Measurements from ENCODE around the gene BIRC5. TPM values are rescaled to one million over a fixed set of nuclear protein-coding genes. Genes with fewer than 3 reads are reported as not detected.

Gene BIRC5
- total RNA-seq, 1 donor from 2014 or later, result 2.7 TPM

DNA sequence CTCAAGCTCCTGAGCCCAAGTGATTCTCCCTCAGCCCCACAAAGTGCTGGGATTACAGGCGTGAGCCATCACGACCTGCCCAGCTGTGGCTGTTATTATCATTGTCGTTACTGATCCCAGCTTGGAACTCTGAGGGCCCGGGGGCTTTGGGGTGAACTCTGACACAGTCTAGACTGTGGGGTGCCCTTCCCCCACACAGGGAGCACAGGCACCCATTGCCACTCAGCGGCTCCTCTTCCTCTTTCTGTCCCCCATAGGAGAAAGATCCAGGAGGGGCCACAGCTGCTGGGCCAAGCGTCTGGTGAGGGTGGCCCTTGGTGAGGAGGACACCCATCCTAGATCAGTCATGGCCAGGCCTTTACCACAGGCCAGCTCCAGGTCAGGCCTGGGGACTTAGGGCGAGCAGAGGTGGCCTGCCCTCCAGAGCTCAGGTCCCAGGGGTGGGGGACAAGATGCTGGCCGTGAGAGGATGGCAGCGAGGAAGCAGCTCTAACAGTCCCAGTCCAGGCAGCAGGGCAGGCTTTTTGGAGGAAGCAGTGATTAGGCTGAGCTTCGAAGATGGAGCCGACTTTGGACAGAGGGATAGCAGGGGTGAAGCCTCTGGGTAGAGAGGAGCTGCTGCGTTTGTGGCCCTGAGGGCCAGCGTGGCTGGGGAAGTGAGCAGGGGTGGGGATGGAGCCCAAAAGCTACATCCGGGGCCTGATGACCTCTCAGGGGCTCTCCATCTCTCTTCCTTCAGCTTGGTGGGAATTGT, 42.1 kb downstream of the BIRC5 start:
- DNase-seq (ENCODE audit: low spot score), result no peak

GRCh38 chr17:78256707-78257591, 42.9 kb downstream of the BIRC5 start:
- DNase-seq (ENCODE audit: low spot score), result no peak

GRCh38 chr17:78257810-78258322, 43.8 kb downstream of the BIRC5 start:
- no peak for DNase-seq (ENCODE audit: low spot score)

GRCh38 chr17:78258323-78259191, 44.5 kb downstream of the BIRC5 start:
- peak; percentile 46 for DNase-seq (ENCODE audit: low spot score)

GRCh38 chr17:78259192-78259554, 45.1 kb downstream of the BIRC5 start:
- DNase-seq (ENCODE audit: low spot score), result no peak

- peak; percentile 44 for DNase-seq (ENCODE audit: low spot score)
Measured at GRCh38 chr17:78263063-78263735, 49.1 kb downstream of the BIRC5 start.

DNA sequence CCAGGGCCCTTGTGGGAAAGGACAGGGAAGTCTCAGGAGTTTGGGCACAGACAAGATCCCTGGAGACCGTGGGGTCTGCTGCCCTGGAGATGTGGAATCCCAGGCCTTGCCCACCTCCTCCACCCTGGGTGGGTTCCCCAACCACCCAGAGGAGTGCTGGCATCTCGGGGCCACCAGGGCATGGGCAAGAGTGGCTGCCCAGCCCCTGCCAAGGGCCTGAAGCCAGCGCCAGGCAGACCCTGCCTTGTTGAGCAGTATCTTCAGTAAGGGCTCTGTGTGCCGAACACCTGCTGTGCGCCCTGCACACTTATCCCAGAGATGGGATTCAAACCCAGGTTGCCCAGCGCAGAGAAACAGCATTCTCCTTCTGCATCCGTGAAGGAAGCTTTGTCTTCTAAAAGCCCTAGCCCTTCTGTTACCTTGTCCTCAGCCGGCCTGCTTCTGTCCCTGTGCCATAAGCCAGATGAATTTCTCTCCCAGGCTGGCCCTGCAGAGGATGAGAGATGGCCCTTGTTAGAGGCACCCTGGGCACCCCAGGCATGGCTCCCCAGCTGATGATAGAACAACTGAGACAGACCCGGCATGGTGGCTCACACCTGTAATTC, 49.8 kb downstream of the BIRC5 start:
- DNase-seq (ENCODE audit: low spot score), result no peak

- no peak for DNase-seq (ENCODE audit: low spot score)
Measured at GRCh38 chr17:78264590-78264989, 50.5 kb downstream of the BIRC5 start.

- DNase-seq (ENCODE audit: low spot score), result no peak
Measured at GRCh38 chr17:78265121-78265520, 51.1 kb downstream of the BIRC5 start.

GRCh38 chr17:78266231-78266631, 52.2 kb downstream of the BIRC5 start:
- DNase-seq (ENCODE audit: low spot score), result no peak

DNA sequence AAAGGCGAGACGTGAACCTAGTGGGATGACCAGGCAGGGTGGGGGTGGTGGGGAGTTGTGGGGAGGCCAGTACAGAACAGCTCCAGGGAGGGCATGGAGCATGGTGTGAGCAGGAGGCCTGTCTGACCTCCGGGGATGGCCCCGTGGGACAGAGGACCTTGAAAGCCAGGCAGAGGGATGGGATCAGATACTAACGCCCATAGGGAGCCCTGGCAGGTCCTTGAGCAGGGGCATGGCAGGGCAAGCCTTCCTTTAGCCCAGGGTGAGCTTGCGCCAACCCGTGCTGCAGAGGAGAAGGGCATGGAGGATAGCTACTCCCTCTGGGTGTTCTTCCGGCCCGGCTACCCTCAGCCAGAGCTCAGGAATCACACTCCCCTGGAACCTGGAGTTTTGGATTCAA, 52.7 kb downstream of the BIRC5 start:
- no peak for DNase-seq (ENCODE audit: low spot score)

DNA sequence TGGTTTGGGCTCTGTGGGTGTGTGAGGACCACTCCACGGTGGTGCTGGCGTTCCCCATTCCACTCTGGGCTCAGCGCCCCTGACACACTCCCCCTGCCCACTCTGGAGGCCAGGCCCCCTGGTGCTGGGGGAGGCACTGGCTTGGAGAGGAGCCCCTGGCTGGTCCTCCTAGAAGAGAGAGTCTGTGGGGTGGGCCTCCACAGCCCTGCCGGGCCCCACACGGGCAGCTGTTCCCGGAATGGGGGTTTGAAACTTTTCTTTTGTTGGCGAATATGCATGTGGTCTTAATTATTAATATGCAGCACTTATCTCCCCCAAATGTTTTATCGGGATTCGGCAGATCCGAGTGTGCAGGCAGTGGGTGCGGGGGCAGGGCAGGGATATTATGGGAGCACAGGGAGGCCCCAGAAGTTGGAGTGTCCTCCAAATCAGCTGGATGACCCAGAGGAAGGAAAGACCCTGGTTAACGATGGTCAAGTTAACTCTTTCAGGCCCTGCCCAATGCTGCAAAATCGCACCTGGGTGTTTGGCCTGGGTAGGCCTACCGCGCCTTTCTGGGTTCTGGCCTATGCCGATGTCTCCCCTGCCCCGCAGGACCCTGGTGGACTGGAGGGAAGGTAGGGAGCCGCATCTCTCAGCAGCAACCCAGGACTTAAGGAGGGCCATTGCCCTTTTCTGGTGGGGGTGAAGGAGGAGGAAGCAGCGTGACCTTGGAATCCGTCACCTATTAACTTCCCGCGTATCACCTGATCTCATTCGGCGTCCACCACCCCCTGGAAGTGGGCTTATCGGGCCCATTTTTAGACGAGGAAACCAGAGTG, 53.4 kb downstream of the BIRC5 start:
- no peak for DNase-seq (ENCODE audit: low spot score)

DNA sequence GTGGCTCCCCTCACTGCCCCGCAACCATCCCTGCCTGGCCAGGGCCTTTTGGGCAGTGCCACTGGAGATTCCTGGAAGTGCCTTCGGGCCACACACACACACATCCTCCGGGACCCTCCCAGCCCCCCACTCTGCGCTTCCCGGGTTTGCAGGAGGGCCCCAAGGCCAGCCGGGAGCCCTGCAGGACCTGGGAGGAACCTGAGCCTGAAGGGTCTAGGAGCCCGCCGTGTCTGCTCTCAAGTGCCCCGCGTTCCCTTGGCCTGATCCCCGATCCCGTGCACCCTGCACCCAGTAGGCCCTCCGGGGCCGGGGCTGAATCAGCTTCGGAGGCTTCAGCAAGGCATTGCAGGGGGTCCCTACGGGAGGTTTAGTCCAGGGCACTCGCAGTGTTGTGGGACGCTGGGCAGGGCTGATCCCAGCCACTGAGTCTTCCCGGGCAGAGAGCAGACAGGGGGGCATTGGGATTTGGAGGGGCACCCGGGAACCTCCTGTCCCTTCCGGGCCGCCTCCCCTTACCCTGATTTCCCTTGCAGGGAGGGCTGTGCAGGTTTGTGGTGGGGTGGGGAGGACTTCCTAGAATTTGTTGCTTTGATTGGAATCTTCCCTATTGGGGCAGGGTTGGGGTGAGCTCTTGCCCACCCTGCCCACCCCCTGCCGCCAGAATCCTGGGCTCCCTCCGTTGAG, 54.3 kb downstream of the BIRC5 start:
- DNase-seq (ENCODE audit: low spot score), result no peak

GRCh38 chr17:78268951-78269905, 55.2 kb downstream of the BIRC5 start:
- DNase-seq (ENCODE audit: low spot score), result no peak

GRCh38 chr17:78269955-78270381, 55.9 kb downstream of the BIRC5 start:
- no peak for DNase-seq (ENCODE audit: low spot score)

DNA sequence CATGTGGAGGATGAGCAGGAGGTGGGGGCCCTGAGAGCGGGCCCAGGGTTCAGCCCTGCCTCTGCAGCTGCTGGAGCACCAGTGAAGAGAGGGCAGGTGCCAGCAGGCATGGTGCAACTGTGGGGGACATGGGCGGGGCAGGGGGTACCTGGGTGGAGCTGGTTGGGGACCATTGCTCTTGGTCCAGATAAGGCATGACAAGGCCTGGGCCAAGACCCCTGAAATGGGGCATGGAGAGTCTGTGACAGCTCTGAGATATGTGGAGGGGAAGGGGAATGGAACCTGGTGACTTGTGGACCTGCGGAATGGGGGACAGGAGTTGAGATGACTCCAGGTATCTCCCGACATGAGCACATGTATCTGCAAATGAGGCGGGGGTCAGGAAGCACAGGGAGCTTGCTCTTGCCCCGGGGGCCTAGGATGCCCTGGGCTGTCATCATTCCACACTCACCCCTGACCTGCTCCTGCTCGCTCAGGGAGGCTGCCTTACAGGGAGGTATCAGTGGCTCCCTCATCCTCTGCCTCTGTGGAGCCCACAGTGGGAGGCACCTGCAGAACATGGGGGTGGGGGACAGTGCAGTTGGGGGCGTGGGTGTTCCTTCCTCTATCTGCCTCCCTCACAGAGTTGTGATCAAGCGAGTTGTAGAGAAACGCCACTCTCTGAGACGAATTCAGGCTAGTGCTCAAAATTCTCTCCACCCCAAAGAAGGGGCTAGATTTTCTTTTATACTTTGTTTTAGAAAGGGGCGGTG, 57.5 kb downstream of the BIRC5 start:
- DNase-seq (ENCODE audit: low spot score), result no peak

DNA sequence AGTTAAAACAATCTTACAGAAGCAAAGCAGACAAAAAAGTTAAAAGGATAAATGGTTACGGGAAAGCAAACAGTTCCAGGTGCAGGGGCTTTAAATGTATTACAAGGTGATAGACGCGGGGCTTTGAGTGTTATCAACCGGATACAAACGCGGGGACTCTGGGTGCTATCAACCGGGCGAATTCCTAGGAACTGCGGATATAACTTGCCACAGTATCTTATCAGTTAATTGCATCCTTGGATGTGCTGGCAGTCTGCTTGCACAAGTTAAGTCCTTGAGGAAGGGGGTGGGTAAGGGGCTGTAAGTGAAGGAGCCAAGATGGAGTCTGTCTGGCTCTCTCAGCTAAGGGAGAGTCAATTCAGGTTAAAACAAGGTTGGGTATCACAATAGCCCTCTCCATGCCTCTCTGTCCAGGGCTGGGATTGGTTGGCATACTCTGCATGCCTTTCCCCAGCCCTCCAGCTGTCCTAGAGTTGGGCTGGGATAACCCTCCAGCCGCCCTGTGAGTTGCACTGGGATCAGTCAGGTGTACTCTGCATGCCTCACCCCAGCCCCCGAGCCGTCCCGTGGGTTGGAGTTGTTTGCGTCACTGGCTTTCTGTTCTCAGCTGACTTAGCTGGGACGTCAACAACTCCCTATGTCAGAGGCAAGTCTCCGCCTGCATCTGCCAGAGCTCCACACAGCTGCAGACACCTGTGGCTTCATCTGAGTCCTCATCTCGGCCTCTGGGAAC, 58.3 kb downstream of the BIRC5 start:
- DNase-seq (ENCODE audit: low spot score), result peak; percentile 66
